ENCODE results near the gene MAP3K2.

Gene MAP3K2

GRCh38 chr2:127293748-127294562, 93.8 kb downstream of the MAP3K2 start, which contains the start of gene ERCC3:
TSS of gene ERCC3 (minus strand) at chr2:127294144. CDS start at chr2:127294081, 63 bp downstream.
- TF ChIP-seq, protein P1, sequence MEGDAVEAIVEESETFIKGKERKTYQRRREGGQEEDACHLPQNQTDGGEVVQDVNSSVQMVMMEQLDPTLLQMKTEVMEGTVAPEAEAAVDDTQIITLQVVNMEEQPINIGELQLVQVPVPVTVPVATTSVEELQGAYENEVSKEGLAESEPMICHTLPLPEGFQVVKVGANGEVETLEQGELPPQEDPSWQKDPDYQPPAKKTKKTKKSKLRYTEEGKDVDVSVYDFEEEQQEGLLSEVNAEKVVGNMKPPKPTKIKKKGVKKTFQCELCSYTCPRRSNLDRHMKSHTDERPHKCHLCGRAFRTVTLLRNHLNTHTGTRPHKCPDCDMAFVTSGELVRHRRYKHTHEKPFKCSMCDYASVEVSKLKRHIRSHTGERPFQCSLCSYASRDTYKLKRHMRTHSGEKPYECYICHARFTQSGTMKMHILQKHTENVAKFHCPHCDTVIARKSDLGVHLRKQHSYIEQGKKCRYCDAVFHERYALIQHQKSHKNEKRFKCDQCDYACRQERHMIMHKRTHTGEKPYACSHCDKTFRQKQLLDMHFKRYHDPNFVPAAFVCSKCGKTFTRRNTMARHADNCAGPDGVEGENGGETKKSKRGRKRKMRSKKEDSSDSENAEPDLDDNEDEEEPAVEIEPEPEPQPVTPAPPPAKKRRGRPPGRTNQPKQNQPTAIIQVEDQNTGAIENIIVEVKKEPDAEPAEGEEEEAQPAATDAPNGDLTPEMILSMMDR (IDR thresholded peaks at IDR 0.05; ENCODE audit: control insufficient read depth, extremely low read depth, insufficient read depth): no peak
- peak within 1 kb of the TSS; percentile 92 for H3K4me3 ChIP-seq (ENCODE audit: low read depth, low read length)
- no peak for DNase-seq (ENCODE audit: low read depth)

- H3K4me3 ChIP-seq (ENCODE audit: low read depth, low read length): peak overlapping the region; percentile 92
- no peak for DNase-seq (ENCODE audit: low read depth)
Observed at GRCh38 chr2:127293386-127293747, 94.4 kb downstream of the MAP3K2 start.

GRCh38 chr2:127288274-127288673, 99.5 kb downstream of the MAP3K2 start:
- H3K4me3 ChIP-seq (ENCODE audit: low read depth, low read length): no peak overlapping the region
- TF ChIP-seq, protein P1 (IDR thresholded peaks at IDR 0.05; ENCODE audit: control insufficient read depth, extremely low read depth, insufficient read depth): no peak
- DNase-seq (ENCODE audit: low read depth): no peak

More at GRCh38 chr2:127293386-127293747, 94.4 kb downstream of the MAP3K2 start:
- TF ChIP-seq, protein P1 (IDR thresholded peaks at IDR 0.05; ENCODE audit: control insufficient read depth, extremely low read depth, insufficient read depth): no peak

- no peak overlapping the region for H3K4me3 ChIP-seq (ENCODE audit: low read depth, low read length)
- TF ChIP-seq, protein P1 (IDR thresholded peaks at IDR 0.05; ENCODE audit: control insufficient read depth, extremely low read depth, insufficient read depth): no peak
- no peak for DNase-seq (ENCODE audit: low read depth)
Observed at GRCh38 chr2:127283275-127283674, 104.5 kb downstream of the MAP3K2 start.

GRCh38 chr2:127280693-127281092, 107.1 kb downstream of the MAP3K2 start:
- no peak overlapping the region for H3K4me3 ChIP-seq (ENCODE audit: low read depth, low read length)
- DNase-seq (ENCODE audit: low read depth): no peak
- TF ChIP-seq, protein P1 (IDR thresholded peaks at IDR 0.05; ENCODE audit: control insufficient read depth, extremely low read depth, insufficient read depth): no peak

- TF ChIP-seq, protein P1 (IDR thresholded peaks at IDR 0.05; ENCODE audit: control insufficient read depth, extremely low read depth, insufficient read depth): no peak
- DNase-seq (ENCODE audit: low read depth): no peak
Observed at GRCh38 chr2:127279781-127280180, 108.0 kb downstream of the MAP3K2 start.

More at GRCh38 chr2:127279781-127280180, 108.0 kb downstream of the MAP3K2 start:
- no peak overlapping the region for H3K4me3 ChIP-seq (ENCODE audit: low read depth, low read length)

All from LNCaP clone FGC (cell line).